CD4-positive, alpha-beta T cell treated with Interleukin-15 for 4 hours (primary cell): ENCODE measurements around the gene SLC9A6.
"Not testable (repeated sequence)": the region's sequence is repeated elsewhere in the genome, so short reads cannot be mapped to it uniquely, and the experiment has no call there.

Source experiments
- DNase-seq: peaks from one replicate; pipeline ENCODE4 v3.0.0-alpha.2; 2020; ENCODE audit warnings: low spot score

The SLC9A6 gene

GRCh38 chrX:136030303-136031191 is 45.3 kb downstream of the SLC9A6 start:
- no peak for DNase-seq

GRCh38 chrX:136031626-136032025 is 46.4 kb downstream of the SLC9A6 start:
- DNase-seq: no peak

GRCh38 chrX:136032370-136032769 is 47.1 kb downstream of the SLC9A6 start:
- no peak for DNase-seq

GRCh38 chrX:136034668-136035067 is 49.4 kb downstream of the SLC9A6 start:
- DNase-seq: no peak

- no peak for DNase-seq
Observed at GRCh38 chrX:136035663-136036062, 50.4 kb downstream of the SLC9A6 start.

- DNase-seq: no peak
Observed at GRCh38 chrX:136039485-136039884, 54.2 kb downstream of the SLC9A6 start.

GRCh38 chrX:136039968-136040367 is 54.7 kb downstream of the SLC9A6 start:
- DNase-seq: no peak

GRCh38 chrX:136041254-136041812 is 56.1 kb downstream of the SLC9A6 start:
- DNase-seq: no peak

GRCh38 chrX:136045008-136045407 is 59.8 kb downstream of the SLC9A6 start:
- DNase-seq: no peak

- DNase-seq: no peak
Observed at GRCh38 chrX:136046295-136047015, 61.2 kb downstream of the SLC9A6 start.

GRCh38 chrX:136047016-136047642 is 61.9 kb downstream of the SLC9A6 start:
- no peak for DNase-seq

- DNase-seq: no peak
Observed at GRCh38 chrX:136047969-136048368, 62.7 kb downstream of the SLC9A6 start.

- no peak for DNase-seq
Observed at GRCh38 chrX:136048446-136048845, 63.2 kb downstream of the SLC9A6 start.

GRCh38 chrX:136049608-136050007 is 64.4 kb downstream of the SLC9A6 start:
- no peak for DNase-seq

- not testable (repeated sequence) for DNase-seq
Observed at GRCh38 chrX:136050875-136051274, 65.6 kb downstream of the SLC9A6 start.

- no peak for DNase-seq
Observed at GRCh38 chrX:136051611-136052010, 66.4 kb downstream of the SLC9A6 start.

GRCh38 chrX:136055651-136056221 is 70.5 kb downstream of the SLC9A6 start:
- DNase-seq: no peak

- DNase-seq: no peak
Observed at GRCh38 chrX:136057567-136057966, 72.3 kb downstream of the SLC9A6 start.

GRCh38 chrX:136059350-136059749 is 74.1 kb downstream of the SLC9A6 start:
- no peak for DNase-seq

- DNase-seq: no peak
Observed at GRCh38 chrX:136061286-136061685, 76.1 kb downstream of the SLC9A6 start.

GRCh38 chrX:136061696-136062095 is 76.5 kb downstream of the SLC9A6 start:
- no peak for DNase-seq
